Effector memory CD4-positive, alpha-beta T cell (primary cell): ENCODE data around the gene EXOSC5.

Experiments used
- DNase-seq, 3 donors: peaks; one replicate each; pipeline ENCODE4 v3.0.0-alpha.2; 2020
- H3K27ac ChIP-seq: 2 replicates; pipeline ENCODE4 v1.7.0; 2013; ENCODE audit warnings: mild to moderate bottlenecking, low read length, moderate library complexity; ENCODE audit not compliant: insufficient read depth, poor library complexity, severe bottlenecking
- H3K27me3 ChIP-seq: replicated peaks from 2 replicates; pipeline ENCODE4 v1.7.0; 2013; ENCODE audit warnings: mild to moderate bottlenecking, low read length; ENCODE audit not compliant: insufficient read depth, control insufficient read depth, poor library complexity, severe bottlenecking
- H3K36me3 ChIP-seq: 2 replicates; pipeline ENCODE4 v1.7.0; 2013; ENCODE audit warnings: mild to moderate bottlenecking, low read length, moderate library complexity; ENCODE audit not compliant: control insufficient read depth, insufficient read depth
- H3K4me1 ChIP-seq: 2 replicates; pipeline ENCODE4 v1.7.0; 2013; ENCODE audit warnings: low read length, mild to moderate bottlenecking; ENCODE audit not compliant: control insufficient read depth, insufficient read depth, poor library complexity, severe bottlenecking
- H3K4me3 ChIP-seq: 2 replicates; pipeline ENCODE4 v1.7.0; 2013; ENCODE audit warnings: low read length, low read depth, mild to moderate bottlenecking; ENCODE audit not compliant: insufficient read depth, poor library complexity, severe bottlenecking
- H3K9me3 ChIP-seq: 2 replicates; pipeline ENCODE4 v1.7.0; 2013; ENCODE audit warnings: mild to moderate bottlenecking, low read length, moderate library complexity; ENCODE audit not compliant: control insufficient read depth

Gene EXOSC5

GRCh38 chr19:41426116-41426841 lies 29.1 kb upstream of the EXOSC5 start:
- no peak for DNase-seq
- H3K27ac ChIP-seq, result no peak overlapping the region
- peaks cover 26% of the 10 kb centered on the region for H3K36me3 ChIP-seq
- no peak overlapping the region for H3K4me3 ChIP-seq
- peaks cover 23% of the 10 kb centered on the region for H3K4me1 ChIP-seq
- H3K9me3 ChIP-seq, result no peaks in the 10 kb centered on the region
- no peaks in the 10 kb centered on the region for H3K27me3 ChIP-seq

- Histone ChIP-seq H3K4me1 (peaks cover 23% of the 10 kb centered on the region), H3K4me3 (no peak overlapping the region), H3K27me3 (no peaks in the 10 kb centered on the region), H3K27ac (no peak overlapping the region), H3K9me3 (no peaks in the 10 kb centered on the region), H3K36me3 (peaks cover 33% of the 10 kb centered on the region)
- DNase-seq, result no peak
These were observed 28.3 kb upstream of the EXOSC5 start for GRCh38 chr19:41425174-41426115.

- peaks cover 42% of the 10 kb centered on the region for H3K36me3 ChIP-seq
- H3K9me3 ChIP-seq, result no peaks in the 10 kb centered on the region
- H3K27ac ChIP-seq, result no peak overlapping the region
- DNase-seq, result no peak
- no peak overlapping the region for H3K4me3 ChIP-seq
- peaks cover 23% of the 10 kb centered on the region for H3K4me1 ChIP-seq
- H3K27me3 ChIP-seq, result no peaks in the 10 kb centered on the region
These were observed 27.4 kb upstream of the EXOSC5 start for GRCh38 chr19:41424335-41425173.

- Histone ChIP-seq H3K4me3 (no peak overlapping the region), H3K9me3 (no peaks in the 10 kb centered on the region), H3K4me1 (peaks cover 12% of the 10 kb centered on the region), H3K27ac (no peak overlapping the region), H3K36me3 (peaks cover 56% of the 10 kb centered on the region), H3K27me3 (no peaks in the 10 kb centered on the region)
- no peak for DNase-seq
These were observed 25.8 kb upstream of the EXOSC5 start for GRCh38 chr19:41422955-41423354.

- Histone ChIP-seq H3K36me3 (peaks cover 56% of the 10 kb centered on the region), H3K27me3 (no peaks in the 10 kb centered on the region), H3K27ac (no peak overlapping the region), H3K9me3 (no peaks in the 10 kb centered on the region), H3K4me1 (peaks cover 8% of the 10 kb centered on the region), H3K4me3 (no peak overlapping the region)
- no peak for DNase-seq
These were observed 25.3 kb upstream of the EXOSC5 start for GRCh38 chr19:41422456-41422855.

GRCh38 chr19:41421973-41422372 lies 24.8 kb upstream of the EXOSC5 start:
- H3K36me3 ChIP-seq, result peaks cover 60% of the 10 kb centered on the region
- H3K9me3 ChIP-seq, result no peaks in the 10 kb centered on the region
- DNase-seq, result no peak
- H3K4me1 ChIP-seq, result peaks cover 4% of the 10 kb centered on the region
- H3K4me3 ChIP-seq, result no peak overlapping the region
- H3K27ac ChIP-seq, result no peak overlapping the region
- H3K27me3 ChIP-seq, result no peaks in the 10 kb centered on the region

- H3K27ac ChIP-seq, result no peak overlapping the region
- no peak for DNase-seq
- no peaks in the 10 kb centered on the region for H3K9me3 ChIP-seq
- peaks cover 62% of the 10 kb centered on the region for H3K36me3 ChIP-seq
- no peak overlapping the region for H3K4me3 ChIP-seq
- no peaks in the 10 kb centered on the region for H3K27me3 ChIP-seq
- peaks cover 4% of the 10 kb centered on the region for H3K4me1 ChIP-seq
These were observed 24.2 kb upstream of the EXOSC5 start for GRCh38 chr19:41421314-41421713.

- Histone ChIP-seq H3K9me3 (no peaks in the 10 kb centered on the region), H3K36me3 (peaks cover 57% of the 10 kb centered on the region), H3K4me3 (no peak overlapping the region), H3K27me3 (no peaks in the 10 kb centered on the region), H3K4me1 (peaks cover under 1% of the 10 kb centered on the region), H3K27ac (no peak overlapping the region)
- no peak for DNase-seq
These were observed 23.1 kb upstream of the EXOSC5 start for GRCh38 chr19:41420101-41420880.

GRCh38 chr19:41416194-41416674 lies 19.1 kb upstream of the EXOSC5 start:
- Histone ChIP-seq H3K4me1 (no peaks in the 10 kb centered on the region), H3K4me3 (no peak overlapping the region), H3K36me3 (peaks cover 62% of the 10 kb centered on the region), H3K9me3 (no peaks in the 10 kb centered on the region), H3K27me3 (no peaks in the 10 kb centered on the region), H3K27ac (no peak overlapping the region)
- no peak for DNase-seq
